NCI-H2171 treated with DMSO at 0.1 percent for 48 hours (cell line): ENCODE measurements around the gene SLC26A3.
"Not testable (repeated sequence)": the region's sequence is repeated elsewhere in the genome, so short reads cannot be mapped to it uniquely, and the experiment has no call there.

Experiments
- DNase-seq: peaks from one replicate; lab custom pipeline; 2025; lab: John Stamatoyannopoulos, UW

The SLC26A3 gene

GRCh38 chr7:107803009-107803610 is at the start of gene SLC26A3:
Gene SLC26A3, minus strand, starts transcription at chr7:107803223. Its CDS starts 8,714 bp downstream, at chr7:107794509.
- no peak for DNase-seq

- DNase-seq = no peak
These were observed 47.6 kb upstream of the SLC26A3 start for GRCh38 chr7:107850643-107851042.

GRCh38 chr7:107850216-107850615 is 47.2 kb upstream of the SLC26A3 start:
- no peak for DNase-seq

GRCh38 chr7:107848211-107848610 is 45.2 kb upstream of the SLC26A3 start:
- DNase-seq = not testable (repeated sequence)

- DNase-seq = not testable (repeated sequence)
These were observed 44.8 kb upstream of the SLC26A3 start for GRCh38 chr7:107847836-107848175.

- DNase-seq = peak; percentile 64
These were observed 44.3 kb upstream of the SLC26A3 start for GRCh38 chr7:107847168-107847835.

GRCh38 chr7:107846324-107846723 is 43.3 kb upstream of the SLC26A3 start:
- DNase-seq = no peak

GRCh38 chr7:107843184-107843583 is 40.2 kb upstream of the SLC26A3 start:
- DNase-seq = no peak

GRCh38 chr7:107842213-107842612 is 39.2 kb upstream of the SLC26A3 start:
- DNase-seq = no peak

GRCh38 chr7:107838816-107839565 is 36.0 kb upstream of the SLC26A3 start:
- no peak for DNase-seq

GRCh38 chr7:107838024-107838601 is 35.1 kb upstream of the SLC26A3 start:
- DNase-seq = no peak

- no peak for DNase-seq
These were observed 34.1 kb upstream of the SLC26A3 start for GRCh38 chr7:107837145-107837512.

GRCh38 chr7:107836237-107837144 is 33.5 kb upstream of the SLC26A3 start:
- no peak for DNase-seq

GRCh38 chr7:107834401-107834800 is 31.4 kb upstream of the SLC26A3 start:
- no peak for DNase-seq

- DNase-seq = no peak
These were observed 30.7 kb upstream of the SLC26A3 start for GRCh38 chr7:107833684-107834106.

- DNase-seq = no peak
These were observed 27.4 kb upstream of the SLC26A3 start for GRCh38 chr7:107830420-107830819.

GRCh38 chr7:107828540-107828939 is 25.5 kb upstream of the SLC26A3 start:
- DNase-seq = no peak

GRCh38 chr7:107827501-107827900 is 24.5 kb upstream of the SLC26A3 start:
- no peak for DNase-seq

GRCh38 chr7:107826451-107826850 is 23.4 kb upstream of the SLC26A3 start:
- no peak for DNase-seq

- DNase-seq = no peak
These were observed 21.8 kb upstream of the SLC26A3 start for GRCh38 chr7:107824858-107825257.

- DNase-seq = no peak
These were observed 15.6 kb upstream of the SLC26A3 start for GRCh38 chr7:107818622-107819021.
